ENCODE data around the gene CDKN2A.

CDKN2A gene

DNA sequence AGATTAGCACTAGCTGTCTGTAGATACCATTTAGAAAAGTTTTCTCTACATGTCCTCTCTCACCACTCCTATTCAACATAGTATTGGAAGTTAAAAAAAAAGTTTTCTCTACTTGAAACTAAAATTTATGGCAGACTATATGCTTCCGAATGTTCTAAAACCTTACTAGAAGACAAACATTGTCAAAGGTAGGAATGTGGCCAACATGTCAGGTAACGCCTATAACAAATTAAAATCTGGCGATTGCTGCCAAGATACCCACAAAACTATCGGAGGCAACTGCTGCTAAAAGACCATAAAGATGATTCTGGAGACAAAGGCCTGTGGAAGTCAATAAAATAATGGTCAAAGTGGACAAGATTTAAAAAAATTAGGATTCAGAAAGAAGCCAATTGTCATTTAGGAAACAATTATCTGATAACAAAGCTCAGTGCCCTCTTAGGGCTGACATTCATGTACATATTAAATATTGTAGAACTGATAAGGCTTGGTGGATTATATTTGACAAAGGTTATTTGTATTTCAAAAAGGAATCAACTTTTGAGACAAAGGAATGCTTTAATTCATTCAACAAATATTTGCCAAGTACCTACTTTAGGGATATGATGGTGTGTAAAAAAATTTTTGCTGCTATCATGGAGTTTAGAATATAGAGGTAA is 52.7 kb downstream of the CDKN2A start:
- TF ChIP-seq, protein P1, sequence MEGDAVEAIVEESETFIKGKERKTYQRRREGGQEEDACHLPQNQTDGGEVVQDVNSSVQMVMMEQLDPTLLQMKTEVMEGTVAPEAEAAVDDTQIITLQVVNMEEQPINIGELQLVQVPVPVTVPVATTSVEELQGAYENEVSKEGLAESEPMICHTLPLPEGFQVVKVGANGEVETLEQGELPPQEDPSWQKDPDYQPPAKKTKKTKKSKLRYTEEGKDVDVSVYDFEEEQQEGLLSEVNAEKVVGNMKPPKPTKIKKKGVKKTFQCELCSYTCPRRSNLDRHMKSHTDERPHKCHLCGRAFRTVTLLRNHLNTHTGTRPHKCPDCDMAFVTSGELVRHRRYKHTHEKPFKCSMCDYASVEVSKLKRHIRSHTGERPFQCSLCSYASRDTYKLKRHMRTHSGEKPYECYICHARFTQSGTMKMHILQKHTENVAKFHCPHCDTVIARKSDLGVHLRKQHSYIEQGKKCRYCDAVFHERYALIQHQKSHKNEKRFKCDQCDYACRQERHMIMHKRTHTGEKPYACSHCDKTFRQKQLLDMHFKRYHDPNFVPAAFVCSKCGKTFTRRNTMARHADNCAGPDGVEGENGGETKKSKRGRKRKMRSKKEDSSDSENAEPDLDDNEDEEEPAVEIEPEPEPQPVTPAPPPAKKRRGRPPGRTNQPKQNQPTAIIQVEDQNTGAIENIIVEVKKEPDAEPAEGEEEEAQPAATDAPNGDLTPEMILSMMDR (IDR thresholded peaks at IDR 0.05; ENCODE audit: borderline replicate concordance, insufficient read depth, low read depth, low read length): no peak
- H3K4me3 ChIP-seq (ENCODE audit: low read depth, low read length): no peak overlapping the region

- no peak overlapping the region for H3K4me3 ChIP-seq (ENCODE audit: low read depth, low read length)
- TF ChIP-seq, protein P1 (IDR thresholded peaks at IDR 0.05; ENCODE audit: borderline replicate concordance, insufficient read depth, low read depth, low read length): no peak
Observed at GRCh38 chr9:21936161-21936560, 58.0 kb downstream of the CDKN2A start.

DNA sequence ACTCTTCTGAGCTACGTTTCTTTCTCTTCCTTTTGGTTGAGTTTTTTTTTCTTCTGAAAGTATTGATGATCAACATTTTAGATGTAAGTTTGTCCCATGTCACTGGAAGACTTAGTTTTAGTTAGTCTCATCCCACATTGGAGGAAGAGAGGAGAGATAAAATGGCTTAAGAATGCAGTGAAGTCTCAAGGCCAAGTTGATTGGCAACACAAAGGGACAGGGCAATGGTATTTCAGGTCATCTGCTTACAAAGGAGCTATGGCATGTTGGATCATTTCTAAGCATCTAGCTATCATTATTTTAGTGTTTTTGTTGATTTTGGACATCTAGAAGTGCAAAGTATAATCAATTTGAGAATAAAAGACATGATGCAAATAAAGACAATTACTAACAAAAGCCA is 58.6 kb downstream of the CDKN2A start:
- TF ChIP-seq, protein P1 (IDR thresholded peaks at IDR 0.05; ENCODE audit: borderline replicate concordance, insufficient read depth, low read depth, low read length): no peak
- no peak overlapping the region for H3K4me3 ChIP-seq (ENCODE audit: low read depth, low read length)

DNA sequence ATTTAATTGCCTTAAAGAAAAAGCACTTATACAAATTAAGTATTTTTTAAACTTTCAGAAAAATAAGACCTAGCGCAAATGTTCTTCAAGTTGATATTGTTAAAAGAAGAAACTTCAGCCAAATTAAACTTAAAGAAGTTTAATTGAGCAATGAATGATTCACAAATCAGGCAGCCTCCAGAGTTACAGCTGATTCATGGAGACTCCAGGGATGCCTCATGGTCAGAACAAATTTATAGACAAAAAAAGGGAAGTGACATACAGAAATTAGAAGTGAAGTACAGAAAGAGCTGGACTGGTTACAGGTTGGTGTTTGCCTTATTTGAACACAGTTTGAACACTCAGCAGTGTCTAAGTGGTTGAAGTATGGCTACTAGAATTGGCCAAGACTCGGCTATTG is 60.3 kb downstream of the CDKN2A start:
- no peak overlapping the region for H3K4me3 ChIP-seq (ENCODE audit: low read depth, low read length)
- TF ChIP-seq, protein P1 (IDR thresholded peaks at IDR 0.05; ENCODE audit: borderline replicate concordance, insufficient read depth, low read depth, low read length): no peak

DNA sequence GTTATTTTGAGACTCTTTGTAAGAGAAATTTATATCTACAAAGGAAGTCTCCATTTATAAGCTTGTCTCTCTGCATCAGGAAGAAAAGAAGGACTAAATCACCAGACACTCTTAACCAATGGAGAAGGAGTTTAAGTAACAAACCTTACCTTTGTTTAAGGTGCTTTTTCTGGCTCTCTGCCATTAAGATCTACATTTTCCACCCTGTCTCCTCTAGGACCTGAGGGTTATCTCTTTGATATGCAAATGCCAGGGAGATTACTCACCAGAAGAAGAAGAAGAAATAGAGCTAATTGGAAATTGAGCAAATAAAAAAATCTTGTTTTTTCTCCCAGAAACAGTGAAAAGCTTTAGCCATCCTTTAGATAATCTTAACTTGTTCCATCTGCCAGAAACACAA is 60.9 kb downstream of the CDKN2A start:
- TF ChIP-seq, protein P1 (IDR thresholded peaks at IDR 0.05; ENCODE audit: borderline replicate concordance, insufficient read depth, low read depth, low read length): no peak

DNA sequence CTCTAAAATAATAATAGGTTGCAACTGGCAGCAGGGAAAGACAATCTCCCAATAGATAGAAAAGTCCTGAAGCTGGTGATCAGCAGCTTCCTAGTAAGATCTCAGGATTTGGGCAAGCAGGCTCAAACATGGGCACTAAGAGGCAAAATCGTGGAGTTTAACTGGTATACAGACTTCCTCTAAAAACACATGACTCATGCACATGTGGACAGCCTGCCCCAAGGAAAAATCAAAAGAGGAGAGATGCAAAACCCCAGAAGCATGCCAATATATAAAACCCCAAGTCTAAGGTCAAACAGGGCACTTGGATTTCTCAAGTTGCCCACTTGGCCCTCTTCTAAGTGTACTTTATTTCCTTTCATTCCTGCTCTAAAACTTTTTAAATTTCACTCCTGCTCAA is 62.8 kb downstream of the CDKN2A start:
- TF ChIP-seq, protein P1 (IDR thresholded peaks at IDR 0.05; ENCODE audit: borderline replicate concordance, insufficient read depth, low read depth, low read length): no peak
- no peak overlapping the region for H3K4me3 ChIP-seq (ENCODE audit: low read depth, low read length)

More for the DNA sequence above, 60.9 kb downstream of the CDKN2A start:
- H3K4me3 ChIP-seq (ENCODE audit: low read depth, low read length): no peak overlapping the region

GRCh38 chr9:21927752-21928151 is 66.4 kb downstream of the CDKN2A start:
- TF ChIP-seq, protein P1 (IDR thresholded peaks at IDR 0.05; ENCODE audit: borderline replicate concordance, insufficient read depth, low read depth, low read length): no peak
- H3K4me3 ChIP-seq (ENCODE audit: low read depth, low read length): no peak overlapping the region
